ENCODE results near the gene TSEN15.

DNA sequence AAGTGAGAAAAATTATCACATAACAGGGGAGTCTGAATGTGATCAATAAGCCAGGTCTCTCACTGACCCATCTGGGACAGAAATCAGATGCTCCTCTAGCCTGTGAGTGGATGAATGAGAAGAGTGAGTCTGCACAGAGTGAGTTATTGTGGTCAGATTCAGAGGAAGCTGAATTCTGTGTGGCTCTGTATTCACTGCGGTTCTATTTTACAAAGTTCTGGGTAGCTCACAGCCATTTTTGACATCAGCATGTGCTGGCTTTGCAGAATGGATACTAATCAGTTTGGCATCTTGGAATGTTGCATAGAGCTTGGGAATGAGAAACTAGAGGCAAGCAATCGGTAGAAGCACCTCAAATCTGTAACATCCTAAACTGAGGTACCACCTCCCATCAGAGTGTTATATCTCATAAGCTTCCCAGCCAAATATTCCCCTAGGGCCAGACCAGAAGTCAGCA is 17.8 kb upstream of the TSEN15 start:
- no peak for TF ChIP-seq JUN (IDR thresholded peaks at IDR 0.05; ENCODE audit: low read depth, low read length)
- TF ChIP-seq TCF12 (IDR thresholded peaks at IDR 0.05; ENCODE audit: low read depth, low read length): no peak
- no peak for TF ChIP-seq POLR2A (IDR thresholded peaks at IDR 0.05; ENCODE audit: control extremely low read depth in 1 of 2, low read depth in 2 of 2, low read length in 2 of 2)
- TF ChIP-seq NANOG (IDR thresholded peaks at IDR 0.05; ENCODE audit: insufficient read depth, low read depth, low read length, poor library complexity, severe bottlenecking): no peak
- no peak for TF ChIP-seq SIN3A (conservative IDR thresholded peaks at IDR 0.05 in 1 of 2, IDR thresholded peaks at IDR 0.05 in 1 of 2; ENCODE audit: low read depth in 1 of 2, low read length in 2 of 2)
- TF ChIP-seq, protein P1, sequence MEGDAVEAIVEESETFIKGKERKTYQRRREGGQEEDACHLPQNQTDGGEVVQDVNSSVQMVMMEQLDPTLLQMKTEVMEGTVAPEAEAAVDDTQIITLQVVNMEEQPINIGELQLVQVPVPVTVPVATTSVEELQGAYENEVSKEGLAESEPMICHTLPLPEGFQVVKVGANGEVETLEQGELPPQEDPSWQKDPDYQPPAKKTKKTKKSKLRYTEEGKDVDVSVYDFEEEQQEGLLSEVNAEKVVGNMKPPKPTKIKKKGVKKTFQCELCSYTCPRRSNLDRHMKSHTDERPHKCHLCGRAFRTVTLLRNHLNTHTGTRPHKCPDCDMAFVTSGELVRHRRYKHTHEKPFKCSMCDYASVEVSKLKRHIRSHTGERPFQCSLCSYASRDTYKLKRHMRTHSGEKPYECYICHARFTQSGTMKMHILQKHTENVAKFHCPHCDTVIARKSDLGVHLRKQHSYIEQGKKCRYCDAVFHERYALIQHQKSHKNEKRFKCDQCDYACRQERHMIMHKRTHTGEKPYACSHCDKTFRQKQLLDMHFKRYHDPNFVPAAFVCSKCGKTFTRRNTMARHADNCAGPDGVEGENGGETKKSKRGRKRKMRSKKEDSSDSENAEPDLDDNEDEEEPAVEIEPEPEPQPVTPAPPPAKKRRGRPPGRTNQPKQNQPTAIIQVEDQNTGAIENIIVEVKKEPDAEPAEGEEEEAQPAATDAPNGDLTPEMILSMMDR (IDR thresholded peaks at IDR 0.05; ENCODE audit: control extremely low read depth in 1 of 3, insufficient read depth in 1 of 3, low read depth in 1 of 3, low read length in 3 of 3): no peak
- no peak for TF ChIP-seq POLR2AphosphoS5 (IDR thresholded peaks at IDR 0.05; ENCODE audit: low read depth, low read length)
- TF ChIP-seq SIRT6 (IDR thresholded peaks at IDR 0.05; ENCODE audit: low read length): no peak

Data from H1 (cell line).